HFF-Myc (cell line): ENCODE results near the gene TAOK1.
A peak's percentile ranks its signal among the peaks of the same experiment; 100 is the strongest.

Source experiments
- DNase-seq: peaks from one replicate; pipeline ENCODE4 v3.0.0-alpha.2; 2011; ENCODE audit warnings: low read depth; ENCODE audit errors: extremely low read depth
- H3K4me3 ChIP-seq: replicated peaks from 2 replicates; pipeline ENCODE4 v1.5.1; 2011; ENCODE audit warnings: low read depth, mild to moderate bottlenecking, control low read depth, low read length
- CTCF ChIP-seq: IDR thresholded peaks from 2 replicates; pipeline ENCODE4 v1.5.1; 2012; ENCODE audit warnings: mild to moderate bottlenecking, low read depth, low read length, control low read depth; ENCODE audit errors: missing control alignments

The TAOK1 gene

DNA sequence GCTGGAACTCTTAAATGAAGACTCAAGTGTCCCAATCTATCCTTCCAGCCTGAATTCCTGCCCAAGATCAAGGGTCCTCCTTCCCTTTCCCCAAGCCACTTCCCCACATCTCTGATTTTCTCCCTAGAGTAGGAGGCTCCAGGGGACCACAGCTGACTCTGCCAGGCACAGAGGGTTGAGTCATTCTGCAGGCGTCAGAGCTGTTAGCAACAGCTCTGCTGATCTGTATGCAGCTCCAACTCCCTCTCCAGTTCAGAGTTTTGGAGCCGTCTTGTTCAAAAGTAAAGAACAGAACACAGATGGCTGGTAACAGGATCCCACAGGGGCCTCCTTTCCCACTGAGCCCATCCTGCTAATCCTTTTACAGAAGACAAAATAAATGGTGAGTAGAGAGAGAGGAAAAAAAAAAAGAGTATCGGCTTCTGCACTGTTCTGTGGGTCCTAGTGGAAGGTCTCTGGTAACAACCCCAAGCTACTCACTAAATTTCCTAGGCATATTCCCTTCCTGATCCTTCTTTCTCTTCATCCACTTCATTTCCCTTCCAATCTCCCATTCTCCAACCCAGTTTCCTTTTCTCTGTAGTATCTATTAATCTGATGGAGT is 13.4 kb upstream of the TAOK1 start:
- DNase-seq, result peak; percentile 46
- TF ChIP-seq CTCF, result no peak
- H3K4me3 ChIP-seq, result no peak overlapping the region

DNA sequence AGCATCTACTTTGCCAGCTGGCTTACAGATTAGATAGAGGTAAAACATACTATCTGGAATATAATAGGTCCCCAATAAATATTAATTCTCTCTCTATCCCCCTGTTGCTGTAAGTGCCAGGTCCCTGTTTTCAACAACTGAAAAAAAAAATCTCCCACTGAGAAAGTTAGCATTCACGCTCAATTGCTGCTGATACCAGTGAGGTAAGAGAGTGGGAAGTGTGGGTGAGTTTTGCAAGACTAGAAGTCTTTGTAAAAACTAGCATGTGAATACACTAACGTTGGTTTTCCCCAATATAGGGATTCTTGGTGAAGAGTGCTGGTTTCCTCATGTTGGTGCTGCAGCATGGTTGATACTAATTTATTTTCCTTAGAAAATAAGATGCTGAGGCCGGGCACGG is 11.7 kb upstream of the TAOK1 start:
- no peak for DNase-seq
- no peak overlapping the region for H3K4me3 ChIP-seq
- TF ChIP-seq CTCF, result no peak

DNA sequence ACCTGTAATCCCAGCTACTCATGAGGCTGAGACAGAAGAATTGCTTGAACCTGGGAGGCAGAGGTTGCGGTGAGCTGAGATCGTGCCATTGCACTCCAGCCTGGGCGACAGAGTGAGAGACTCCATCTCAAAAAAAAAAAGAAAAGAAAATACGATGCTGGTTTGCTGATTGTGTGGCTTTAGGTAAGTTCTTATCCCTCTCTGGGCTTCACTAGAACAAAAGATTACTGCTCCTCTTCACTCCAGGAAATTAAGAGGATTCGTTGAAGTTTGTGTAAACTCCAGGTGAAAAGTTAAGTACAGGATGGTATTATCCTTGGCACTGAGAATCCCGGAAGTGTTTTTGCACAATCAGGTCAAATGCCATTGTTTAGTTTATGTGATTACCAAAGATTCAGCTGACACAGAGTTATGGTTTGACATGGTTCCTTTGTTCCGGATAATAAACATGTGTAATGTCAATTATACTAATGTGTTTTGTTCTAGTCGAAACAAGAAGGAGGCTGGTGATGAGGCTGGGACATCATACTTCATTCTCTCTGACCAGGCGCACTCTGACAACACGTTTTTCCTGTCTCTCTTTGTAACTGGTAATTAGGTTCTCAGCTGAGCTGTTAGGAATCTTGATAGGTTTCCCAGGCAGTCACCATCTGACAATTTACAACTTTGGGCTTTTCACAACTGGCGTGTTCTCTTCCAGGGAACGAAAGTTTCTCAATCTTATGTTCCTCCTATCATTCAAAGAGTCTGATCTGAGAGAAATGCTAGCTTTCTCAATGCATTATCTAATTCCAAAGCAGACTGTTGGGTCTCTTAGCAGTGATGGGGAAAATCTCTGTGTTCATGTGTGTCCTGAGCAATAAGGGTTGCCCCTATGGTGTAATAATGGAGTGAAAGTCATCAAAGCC is 10.8 kb upstream of the TAOK1 start:
- no peak overlapping the region for H3K4me3 ChIP-seq
- no peak for DNase-seq
- TF ChIP-seq CTCF, result no peak

- H3K4me3 ChIP-seq, result no peak overlapping the region
- no peak for DNase-seq
- TF ChIP-seq CTCF, result no peak
Observed at GRCh38 chr17:29383686-29384085, 6.5 kb upstream of the TAOK1 start.

DNA sequence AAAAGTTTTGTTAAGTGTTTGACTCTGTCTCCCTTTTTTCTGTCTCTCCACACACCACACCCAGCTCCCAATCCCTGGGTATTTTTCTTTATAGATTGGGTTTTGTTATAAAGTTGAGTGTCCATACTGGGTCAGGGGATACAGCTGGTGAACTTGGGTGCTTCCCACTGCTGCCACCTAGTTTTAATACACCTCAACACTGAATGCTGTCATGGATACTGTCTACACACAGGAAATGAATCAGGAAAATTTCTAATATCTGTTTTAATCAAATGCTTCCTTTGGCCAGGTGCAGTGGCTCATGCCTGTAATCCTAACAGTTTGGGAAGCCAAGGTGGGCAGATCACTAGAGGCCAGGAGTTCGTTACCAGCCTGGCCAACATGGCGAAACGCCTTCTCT is 5.3 kb upstream of the TAOK1 start:
- no peak for DNase-seq
- no peak for TF ChIP-seq CTCF
- H3K4me3 ChIP-seq, result no peak overlapping the region

GRCh38 chr17:29386760-29387159 is 3.4 kb upstream of the TAOK1 start:
- no peak for DNase-seq
- H3K4me3 ChIP-seq, result no peak overlapping the region
- no peak for TF ChIP-seq CTCF
